ENCODE measurements around the gene GALR2.

GRCh38 chr17:76124582-76125390, 50.2 kb downstream of the GALR2 start:
- TF ChIP-seq, protein P1, sequence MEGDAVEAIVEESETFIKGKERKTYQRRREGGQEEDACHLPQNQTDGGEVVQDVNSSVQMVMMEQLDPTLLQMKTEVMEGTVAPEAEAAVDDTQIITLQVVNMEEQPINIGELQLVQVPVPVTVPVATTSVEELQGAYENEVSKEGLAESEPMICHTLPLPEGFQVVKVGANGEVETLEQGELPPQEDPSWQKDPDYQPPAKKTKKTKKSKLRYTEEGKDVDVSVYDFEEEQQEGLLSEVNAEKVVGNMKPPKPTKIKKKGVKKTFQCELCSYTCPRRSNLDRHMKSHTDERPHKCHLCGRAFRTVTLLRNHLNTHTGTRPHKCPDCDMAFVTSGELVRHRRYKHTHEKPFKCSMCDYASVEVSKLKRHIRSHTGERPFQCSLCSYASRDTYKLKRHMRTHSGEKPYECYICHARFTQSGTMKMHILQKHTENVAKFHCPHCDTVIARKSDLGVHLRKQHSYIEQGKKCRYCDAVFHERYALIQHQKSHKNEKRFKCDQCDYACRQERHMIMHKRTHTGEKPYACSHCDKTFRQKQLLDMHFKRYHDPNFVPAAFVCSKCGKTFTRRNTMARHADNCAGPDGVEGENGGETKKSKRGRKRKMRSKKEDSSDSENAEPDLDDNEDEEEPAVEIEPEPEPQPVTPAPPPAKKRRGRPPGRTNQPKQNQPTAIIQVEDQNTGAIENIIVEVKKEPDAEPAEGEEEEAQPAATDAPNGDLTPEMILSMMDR (IDR thresholded peaks at IDR 0.05), result no peak; the same call in 1 of the 2 replicates
- no peak for TF ChIP-seq ZFX (IDR thresholded peaks at IDR 0.05; ENCODE audit: borderline replicate concordance)
